C4-2B (cell line): ENCODE results near the gene MMS22L.

ENCODE experiments used
- CTCF ChIP-seq: fragments of 450-650 bp; conservative IDR thresholded peaks from 2 replicates; pipeline ENCODE4 v1.5.1; 2017; ENCODE audit warnings: mild to moderate bottlenecking
- ZFX ChIP-seq: fragments of 450-650 bp; IDR thresholded peaks from 2 replicates; pipeline ENCODE4 v1.6.1; 2017

- TF ChIP-seq CTCF (no peak), ZFX (no peak)
These were observed 87.9 kb downstream of the MMS22L start for GRCh38 chr6:97195117-97195516.
